GM12892 (cell line): Measurements from ENCODE around the gene FHAD1.

Experiments
- DNase-seq: peaks from one replicate; pipeline ENCODE4 v3.0.0; 2011; ENCODE audit not compliant: insufficient read length
- FAIRE-seq: peaks from 2 replicates; lab custom pipeline; 2011; peaks lifted over from hg19 to GRCh38; lab: Jason Lieb, UNC
- POLR2A ChIP-seq: IDR thresholded peaks from 2 replicates; pipeline ENCODE4 v1.6.1; 2011; ENCODE audit warnings: low read depth, low read length, control low read depth
- POLR2AphosphoS5 ChIP-seq: IDR thresholded peaks from 2 replicates; pipeline ENCODE4 v1.6.1; 2011; ENCODE audit warnings: low read depth, low read length, control low read depth
- TAF1 ChIP-seq: IDR thresholded peaks from 2 replicates; pipeline ENCODE4 v1.6.1; 2011; ENCODE audit warnings: low read depth, mild to moderate bottlenecking, control low read depth, low read length, borderline replicate concordance

Gene FHAD1

DNA sequence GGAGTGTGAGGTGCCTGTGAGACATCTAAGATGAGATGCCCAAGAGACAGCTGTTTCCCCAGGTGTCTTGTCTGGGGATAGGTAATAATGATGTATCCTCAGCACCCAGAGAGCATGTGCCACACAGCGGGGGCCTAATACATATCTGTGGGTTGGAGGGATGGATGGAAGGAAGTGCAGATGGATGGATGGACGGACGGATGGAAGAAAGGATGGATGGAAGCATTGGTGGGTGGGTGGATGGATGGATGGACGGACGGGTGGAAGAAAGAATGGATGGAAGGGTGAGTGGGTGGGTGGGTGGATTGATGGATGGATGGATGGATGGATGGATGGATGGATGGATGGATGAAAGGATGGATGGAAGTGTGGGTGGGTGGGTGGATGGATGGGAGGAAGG, 84.2 kb downstream of the FHAD1 start:
- TF ChIP-seq POLR2AphosphoS5, result no peak
- TF ChIP-seq TAF1, result no peak
- TF ChIP-seq POLR2A, result no peak
- FAIRE-seq (no peak), DNase-seq (no peak)

- FAIRE-seq, result no peak
- TF ChIP-seq POLR2AphosphoS5 (no peak), TAF1 (no peak), POLR2A (no peak)
- no peak for DNase-seq
Observed at GRCh38 chr1:15331734-15332133, 84.7 kb downstream of the FHAD1 start.

DNA sequence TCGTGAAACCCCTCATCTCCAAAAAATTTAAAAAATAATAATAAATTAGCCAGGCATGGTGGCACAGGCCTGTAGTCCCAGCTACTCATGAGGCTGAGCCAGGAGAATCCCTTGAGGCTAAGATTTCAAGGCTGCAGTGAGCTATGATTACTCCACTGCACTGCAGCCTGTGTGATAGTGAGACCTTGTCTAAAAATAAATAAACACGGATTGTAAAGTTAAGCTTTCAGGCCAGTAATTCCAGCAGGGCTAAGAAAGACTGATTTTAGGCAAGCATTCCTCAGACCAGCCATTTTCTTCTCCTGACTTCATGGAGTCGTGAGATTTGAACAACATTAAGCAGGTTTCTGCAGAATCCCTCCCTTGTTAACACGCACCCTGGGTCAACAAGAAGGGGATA, 85.5 kb downstream of the FHAD1 start:
- TF ChIP-seq POLR2A (no peak), POLR2AphosphoS5 (no peak), TAF1 (no peak)
- FAIRE-seq (no peak), DNase-seq (no peak)

- no peak for DNase-seq
- FAIRE-seq, result no peak
- no peak for TF ChIP-seq TAF1
- no peak for TF ChIP-seq POLR2A
- no peak for TF ChIP-seq POLR2AphosphoS5
Observed at GRCh38 chr1:15332952-15333715, 86.1 kb downstream of the FHAD1 start.

DNA sequence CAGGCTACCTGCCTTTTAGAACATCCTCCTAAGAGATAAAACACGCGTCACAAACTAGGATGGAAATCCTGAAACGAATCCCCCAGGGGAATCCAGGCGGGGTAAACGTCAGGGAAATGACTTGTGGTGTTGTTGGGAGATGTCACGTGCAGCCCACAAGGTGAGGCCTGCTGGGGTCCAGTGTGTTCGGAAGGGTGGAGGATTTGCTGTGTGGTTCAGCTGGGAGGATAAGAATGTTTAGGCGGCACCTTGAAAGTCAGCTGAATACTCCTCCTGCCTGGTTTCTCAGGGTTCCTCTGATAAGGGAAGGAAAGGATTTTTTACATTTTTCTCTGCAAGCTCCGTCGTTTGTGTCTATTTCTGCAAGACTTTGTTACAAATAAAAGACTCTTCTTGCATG, 88.0 kb downstream of the FHAD1 start:
- TF ChIP-seq POLR2AphosphoS5 (no peak), POLR2A (no peak), TAF1 (no peak)
- no peak for FAIRE-seq
- DNase-seq, result no peak

GRCh38 chr1:15336866-15337265, 89.8 kb downstream of the FHAD1 start:
- FAIRE-seq, result no peak
- no peak for DNase-seq
- TF ChIP-seq POLR2A, result no peak
- TF ChIP-seq POLR2AphosphoS5, result no peak
- no peak for TF ChIP-seq TAF1

DNA sequence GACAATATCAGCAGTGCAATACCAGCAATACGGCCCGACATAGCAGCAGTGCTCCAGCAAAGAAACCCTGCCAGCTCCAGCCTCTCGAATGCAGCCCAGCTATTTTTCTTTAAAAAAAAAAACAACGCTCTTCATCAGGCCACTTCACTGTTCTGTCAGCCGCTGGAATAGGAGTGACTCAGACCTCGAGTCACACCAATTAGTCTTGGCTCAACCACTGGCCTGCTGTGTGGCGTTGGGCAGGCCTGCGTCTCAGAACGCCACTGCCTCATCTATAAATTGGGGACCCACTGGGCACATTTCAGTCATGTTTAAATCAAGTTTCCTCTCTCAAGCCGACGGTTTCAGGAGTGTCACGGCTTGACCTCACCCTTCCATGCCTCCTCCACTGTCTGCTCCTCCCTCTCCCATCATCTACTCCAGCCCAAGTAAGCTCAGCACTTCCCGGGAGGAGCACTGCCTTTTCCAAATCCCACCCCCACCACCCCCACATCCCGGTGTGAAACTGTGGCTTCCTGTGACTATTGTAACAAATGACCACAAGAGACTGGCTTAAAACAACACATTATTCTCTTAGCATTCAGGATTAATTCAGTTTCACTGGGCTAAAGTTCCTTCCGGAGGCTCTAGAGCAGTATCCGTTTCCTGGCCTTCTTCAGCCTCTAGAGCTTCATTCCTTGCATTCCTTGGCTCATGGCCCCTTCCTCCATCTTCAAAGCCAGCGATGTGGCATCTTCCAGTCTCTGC, 90.8 kb downstream of the FHAD1 start:
- FAIRE-seq (no peak), DNase-seq (no peak)
- TF ChIP-seq POLR2AphosphoS5, result no peak
- no peak for TF ChIP-seq TAF1
- TF ChIP-seq POLR2A, result no peak

DNA sequence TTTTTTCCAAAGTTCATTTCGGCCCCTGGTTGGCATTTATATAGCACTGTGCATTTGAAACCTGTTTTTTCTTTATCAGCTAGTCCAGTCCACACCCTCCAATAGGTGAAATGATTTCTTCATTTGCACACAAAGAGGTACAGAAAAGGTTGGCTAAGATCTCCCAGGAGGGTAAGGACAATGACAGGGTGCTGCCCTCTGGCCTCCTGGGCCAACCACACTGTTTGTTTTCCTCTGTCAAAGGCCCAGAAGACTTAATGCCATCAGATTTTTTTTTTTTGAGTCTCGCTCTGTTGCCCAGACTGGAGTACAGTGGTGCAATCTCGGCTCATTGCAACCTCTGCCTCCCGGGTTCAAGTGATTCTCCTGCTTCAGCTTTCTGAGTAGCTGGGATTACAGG, 92.5 kb downstream of the FHAD1 start:
- no peak for TF ChIP-seq TAF1
- no peak for TF ChIP-seq POLR2AphosphoS5
- TF ChIP-seq POLR2A, result no peak
- FAIRE-seq (no peak), DNase-seq (no peak)

- no peak for FAIRE-seq
Observed at GRCh38 chr1:15341228-15341627, 94.2 kb downstream of the FHAD1 start.

GRCh38 chr1:15341634-15342407, 94.8 kb downstream of the FHAD1 start:
- TF ChIP-seq TAF1, result no peak
- TF ChIP-seq POLR2AphosphoS5, result no peak
- no peak for TF ChIP-seq POLR2A
- FAIRE-seq, result peak; percentile 24
- no peak for DNase-seq

More at GRCh38 chr1:15341228-15341627, 94.2 kb downstream of the FHAD1 start:
- DNase-seq, result no peak
- TF ChIP-seq POLR2AphosphoS5, result no peak
- no peak for TF ChIP-seq TAF1
- TF ChIP-seq POLR2A, result no peak

GRCh38 chr1:15342408-15342967, 95.5 kb downstream of the FHAD1 start:
- DNase-seq, result no peak
- TF ChIP-seq POLR2A (no peak), POLR2AphosphoS5 (no peak), TAF1 (no peak)
- FAIRE-seq, result no peak
